Body of pancreas (tissue), 4 donors: Measurements from ENCODE around the gene IGF2BP2. TPM values are rescaled to one million over a fixed set of nuclear protein-coding genes. Genes with fewer than 3 reads are reported as not detected.

Source experiments
- ATAC-seq: fragments of 150-250 bp; one replicate; pipeline ENCODE4 v1.9.1; 2016
- DNase-seq, 4 donors: peaks; one replicate each; pipeline ENCODE4 v3.0.0-alpha.2; 2019
- H3K27ac ChIP-seq, 4 donors: fragments of 200-600 bp; sonication (generic); 1 replicate in 3 of 4; 2 replicates in 1 of 4; pipeline versions ENCODE4 v1.5.1 to v1.6.1; 2016 to 2019; ENCODE audit warnings: mild to moderate bottlenecking in 1 of 4, mixed read lengths in 1 of 4, moderate library complexity in 1 of 4
- H3K27me3 ChIP-seq, 2 donors: fragments of 200-600 bp; sonication (generic); one replicate each; pipeline ENCODE4 v1.6.0; 2016; ENCODE audit warnings: mild to moderate bottlenecking in 1 of 2
- H3K36me3 ChIP-seq, 2 donors: fragments of 200-600 bp; sonication (generic); replicated peaks in 1 of 2; 2 replicates each; pipeline ENCODE4 v1.5.1; 2016; ENCODE audit warnings: low read depth in 2 of 2; ENCODE audit not compliant: insufficient read depth in 1 of 2
- H3K4me1 ChIP-seq: fragments of 200-600 bp; sonication (generic); one replicate; pipeline ENCODE4 v1.6.0; 2016
- H3K4me3 ChIP-seq, 2 donors: fragments of 200-600 bp; sonication (generic); 1 replicate in 1 of 2; 2 replicates in 1 of 2; pipeline ENCODE4 v1.5.1; 2016 to 2019
- H3K9me3 ChIP-seq, 3 donors: fragments of 200-600 bp; sonication (generic); 1 replicate in 2 of 3; 2 replicates in 1 of 3; pipeline ENCODE4 v1.5.1; 2016
- CTCF ChIP-seq, 7 experiments: fragments of 450-650 bp in 4 of 7; fragments of 200-600 bp in 3 of 7; sonication (generic) in 3 of 7; IDR thresholded peaks; one replicate each; pipeline ENCODE4 v1.5.1; 2016 to 2019; ENCODE audit warnings: antibody characterized with exemption in 7 of 7
- POLR2A ChIP-seq, 3 donors: fragments of 450-650 bp; IDR thresholded peaks; one replicate each; pipeline ENCODE4 v1.6.1; 2016; ENCODE audit warnings: antibody characterized with exemption in 3 of 3, mild to moderate bottlenecking in 2 of 3
- WGBS, 2 donors: methylation state at CpG; one replicate each; pipeline ENCODE4 v1.1.5; 2017; 5-methylcytosine and 5-hydroxymethylcytosine counted together
- intact Hi-C: fragments of 100-400 bp; cut with DNase I; formaldehyde crosslinking; loops from one replicate; pipeline ENCODE4 v1.15.1; 2023
- total RNA-seq, 2 donors: library from RNA; depleted of rRNA; stranded (reverse); fragments of >200 nt; gene quantifications; one replicate each; pipeline ENCODE4 v1.1.0, GENCODE V29; 2016

IGF2BP2 gene
- total RNA-seq, 2 donors from 2014 or later, result 19.4 to 25.2 TPM

- DNase-seq (no peak), ATAC-seq (no peak)
- no peaks in the 10 kb centered on the region for H3K36me3 ChIP-seq
- 89 to 100% methylated on average over 1 of the region's 1 CpG for WGBS, 2 donors
- H3K4me1 ChIP-seq, result no peaks in the 10 kb centered on the region
- H3K27me3 ChIP-seq, result no peaks in the 10 kb centered on the region
- H3K9me3 ChIP-seq, result no peaks in the 10 kb centered on the region
- TF ChIP-seq CTCF (IDR thresholded peaks at IDR 0.05) (no peak), POLR2A (IDR thresholded peaks at IDR 0.05) (no peak)
- no peak overlapping the region for H3K4me3 ChIP-seq
- intact Hi-C loops, result no loop called here
- H3K27ac ChIP-seq, result no peak overlapping the region
These were observed 27.1 kb upstream of the IGF2BP2 start for GRCh38 chr3:185851959-185852358.

- TF ChIP-seq CTCF (IDR thresholded peaks at IDR 0.05) (no peak), POLR2A (IDR thresholded peaks at IDR 0.05) (no peak)
- Histone ChIP-seq H3K4me3 (no peak overlapping the region), H3K9me3 (no peaks in the 10 kb centered on the region), H3K36me3 (no peaks in the 10 kb centered on the region), H3K27ac (no peak overlapping the region), H3K4me1 (no peaks in the 10 kb centered on the region), H3K27me3 (no peaks in the 10 kb centered on the region)
- DNase-seq (no peak), ATAC-seq (no peak)
- WGBS, 2 donors, result 84 to 85% methylated on average over 3 of the region's 3 CpGs
- intact Hi-C loops, result no loop called here
These were observed 26.2 kb upstream of the IGF2BP2 start for GRCh38 chr3:185851046-185851445.

- Histone ChIP-seq H3K4me1 (no peaks in the 10 kb centered on the region), H3K27me3 (no peaks in the 10 kb centered on the region), H3K9me3 (no peaks in the 10 kb centered on the region), H3K27ac (no peak overlapping the region), H3K4me3 (no peak overlapping the region), H3K36me3 (no peaks in the 10 kb centered on the region)
- no peak for TF ChIP-seq POLR2A (IDR thresholded peaks at IDR 0.05)
- no peak for TF ChIP-seq CTCF (IDR thresholded peaks at IDR 0.05)
- DNase-seq (no peak), ATAC-seq (no peak)
- intact Hi-C loops, result no loop called here
- 89 to 92% methylated on average over 6 of the region's 6 CpGs for WGBS, 2 donors
These were observed 22.7 kb upstream of the IGF2BP2 start for GRCh38 chr3:185847506-185847905.

GRCh38 chr3:185846037-185846436 is 21.2 kb upstream of the IGF2BP2 start:
- 64 to 90% methylated on average over 5 to 6 of the region's 6 CpGs for WGBS, 2 donors
- TF ChIP-seq POLR2A (IDR thresholded peaks at IDR 0.05) (no peak), CTCF (IDR thresholded peaks at IDR 0.05) (no peak)
- H3K4me1 ChIP-seq, result no peaks in the 10 kb centered on the region
- H3K27ac ChIP-seq, result no peak overlapping the region
- H3K27me3 ChIP-seq, result no peaks in the 10 kb centered on the region
- ATAC-seq, result no peak
- H3K9me3 ChIP-seq, result no peaks in the 10 kb centered on the region
- no peaks in the 10 kb centered on the region for H3K36me3 ChIP-seq
- DNase-seq, result no peak
- intact Hi-C loops, result no loop called here
- H3K4me3 ChIP-seq, result no peak overlapping the region

- H3K36me3 ChIP-seq, result no peaks in the 10 kb centered on the region
- H3K27ac ChIP-seq, result no peak overlapping the region
- no peak overlapping the region for H3K4me3 ChIP-seq
- no peaks in the 10 kb centered on the region for H3K9me3 ChIP-seq
- ATAC-seq, result no peak
- intact Hi-C loops, result no loop called here
- H3K27me3 ChIP-seq, result no peaks in the 10 kb centered on the region
- TF ChIP-seq CTCF (IDR thresholded peaks at IDR 0.05), result no peak
- TF ChIP-seq POLR2A (IDR thresholded peaks at IDR 0.05), result no peak
- DNase-seq, result no peak
- 87 to 94% methylated on average over 3 of the region's 3 CpGs for WGBS, 2 donors
- no peaks in the 10 kb centered on the region for H3K4me1 ChIP-seq
These were observed 19.2 kb upstream of the IGF2BP2 start for GRCh38 chr3:185844051-185844450.
